Hepatocyte (in vitro differentiated cells): ENCODE results near the gene STK17A. TPM values are rescaled to one million over a fixed set of nuclear protein-coding genes. Genes with fewer than 3 reads are reported as not detected.

Source experiments
- DNase-seq: peaks from one replicate; pipeline ENCODE4 v3.0.0-alpha.2; 2016; ENCODE audit warnings: low spot score
- H2AFZ ChIP-seq: fragments of 200-600 bp; sonication (generic); 2 replicates; pipeline ENCODE4 v1.6.0; 2016; ENCODE audit warnings: antibody characterized with exemption, mild to moderate bottlenecking
- H3K27ac ChIP-seq: fragments of 200-600 bp; sonication (generic); 2 replicates; pipeline ENCODE4 v1.5.1; 2016; ENCODE audit warnings: mild to moderate bottlenecking
- H3K27me3 ChIP-seq: fragments of 200-600 bp; sonication (generic); 2 replicates; pipeline ENCODE4 v1.6.1; 2016
- H3K36me3 ChIP-seq: fragments of 200-600 bp; sonication (generic); replicated peaks from 2 replicates; pipeline ENCODE4 v1.5.1; 2016; ENCODE audit warnings: low read depth; ENCODE audit not compliant: insufficient read depth
- H3K4me1 ChIP-seq: fragments of 200-600 bp; sonication (generic); 2 replicates; pipeline ENCODE4 v1.5.1; 2016; ENCODE audit warnings: mild to moderate bottlenecking, moderate library complexity; ENCODE audit not compliant: insufficient read depth
- H3K4me2 ChIP-seq: fragments of 200-600 bp; sonication (generic); 2 replicates; pipeline ENCODE4 v1.6.0; 2016
- H3K4me3 ChIP-seq: fragments of 200-600 bp; sonication (generic); 2 replicates; pipeline ENCODE4 v1.5.1; 2016; ENCODE audit warnings: mild to moderate bottlenecking
- H3K79me2 ChIP-seq: fragments of 200-600 bp; sonication (generic); 2 replicates; pipeline ENCODE4 v1.6.0; 2017; ENCODE audit warnings: mild to moderate bottlenecking
- H3K9me2 ChIP-seq: fragments of 200-600 bp; sonication (generic); replicated peaks from 2 replicates; pipeline ENCODE4 v1.6.0; 2017; ENCODE audit warnings: mild to moderate bottlenecking; ENCODE audit not compliant: insufficient read depth
- H3K9me3 ChIP-seq: fragments of 200-600 bp; sonication (generic); 2 replicates; pipeline ENCODE4 v1.5.1; 2016; ENCODE audit warnings: low read depth, mild to moderate bottlenecking
- H4K20me1 ChIP-seq: fragments of 200-600 bp; sonication (generic); 2 replicates; pipeline ENCODE4 v1.6.0; 2016; ENCODE audit warnings: mild to moderate bottlenecking; ENCODE audit not compliant: insufficient read depth, poor library complexity, severe bottlenecking
- EZH2 ChIP-seq: fragments of 200-600 bp; sonication (generic); IDR thresholded peaks from 2 replicates; pipeline ENCODE4 v1.6.1; 2016; ENCODE audit warnings: antibody characterized with exemption, mild to moderate bottlenecking, borderline replicate concordance
- EZH2phosphoT487 ChIP-seq: fragments of 200-600 bp; sonication (generic); IDR thresholded peaks from one replicate; pipeline ENCODE4 v1.6.1; 2018; ENCODE audit warnings: antibody characterized with exemption, mild to moderate bottlenecking, low read depth, moderate library complexity; ENCODE audit not compliant: unreplicated experiment, severe bottlenecking
- WGBS: methylation state at CpG from one replicate; pipeline ENCODE4 v1.1.6; 2016; ENCODE audit warnings: low lambda C conversion rate; ENCODE audit errors: missing lambda C conversion rate; 5-methylcytosine and 5-hydroxymethylcytosine counted together
- polyA plus RNA-seq: library from polyadenylated mRNA; unstranded; fragments of >200 nt; fragmentation: Nextera tagmentation; extraction: Ambion mirVana; gene quantifications from 2 replicates; pipeline ENCODE4 v1.2.1, GENCODE V29; 2016
- total RNA-seq: library from RNA; depleted of rRNA; stranded (reverse); fragments of >200 nt; gene quantifications from 2 replicates; pipeline ENCODE4 v1.2.3, GENCODE V29; 2014
- TF ChIP-seq, protein P1 (sequence below): fragments of 200-600 bp; sonication (generic); IDR thresholded peaks from 2 replicates; pipeline ENCODE4 v1.5.1; 2016; ENCODE audit warnings: antibody characterized with exemption, mild to moderate bottlenecking; ENCODE audit not compliant: poor library complexity

STK17A gene
- total and polyA plus RNA-seq, 2 experiments from 2014 or later = 21.1 to 23.6 TPM

DNA sequence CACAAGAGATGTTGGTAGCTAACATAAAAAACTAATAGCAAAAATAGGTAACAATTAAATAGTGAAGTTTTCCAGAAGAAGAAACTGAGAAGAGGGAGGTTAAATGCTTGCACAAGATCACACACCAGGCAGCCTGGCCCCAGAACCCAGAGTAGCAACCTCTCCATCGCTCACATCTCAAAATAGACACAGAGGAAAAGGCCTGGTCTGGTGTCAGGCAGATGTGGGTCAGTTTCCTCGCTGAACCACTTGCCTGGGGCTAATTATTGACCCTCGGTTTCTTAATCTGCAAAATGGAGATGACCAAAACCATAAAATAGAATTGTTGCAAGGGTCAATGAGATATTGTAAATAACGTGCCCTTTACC, 44.5 kb upstream of the STK17A start:
- no peak overlapping the region for H3K27ac ChIP-seq
- H3K4me2 ChIP-seq = no peak overlapping the region

DNA sequence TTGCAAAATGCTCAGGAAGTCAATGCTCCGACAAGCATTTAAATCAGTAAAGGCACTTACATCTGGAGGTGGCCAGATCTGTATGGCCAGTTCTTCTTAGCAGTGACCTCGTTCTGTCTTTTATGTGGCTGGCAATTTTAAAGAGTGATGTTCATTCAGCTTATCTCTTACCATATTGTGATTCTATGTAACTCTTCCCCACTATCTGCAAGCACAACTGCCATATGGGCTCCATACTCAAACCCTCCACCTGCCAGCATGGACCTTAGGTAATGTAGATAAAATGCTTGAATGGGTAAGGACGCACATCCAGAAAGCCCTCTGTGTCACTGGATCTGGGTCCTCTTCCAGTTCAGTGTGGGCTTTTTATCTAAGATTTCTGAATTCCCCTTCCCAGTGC, 42.4 kb upstream of the STK17A start:
- Histone ChIP-seq H3K27me3 (no peaks in the 10 kb centered on the region), H3K4me2 (no peak overlapping the region), H3K27ac (no peak overlapping the region), H3K9me3 (no peaks in the 10 kb centered on the region), H3K4me1 (peaks cover 23% of the 10 kb centered on the region), H4K20me1 (no peaks in the 10 kb centered on the region), H2AFZ (no peak overlapping the region), H3K9me2 (no peaks in the 10 kb centered on the region), H3K4me3 (no peak overlapping the region), H3K36me3 (no peaks in the 10 kb centered on the region), H3K79me2 (no peaks in the 10 kb centered on the region)
- DNase-seq = no peak
- TF ChIP-seq EZH2 (no peak), EZH2phosphoT487 (no peak)
- TF ChIP-seq, protein P1, sequence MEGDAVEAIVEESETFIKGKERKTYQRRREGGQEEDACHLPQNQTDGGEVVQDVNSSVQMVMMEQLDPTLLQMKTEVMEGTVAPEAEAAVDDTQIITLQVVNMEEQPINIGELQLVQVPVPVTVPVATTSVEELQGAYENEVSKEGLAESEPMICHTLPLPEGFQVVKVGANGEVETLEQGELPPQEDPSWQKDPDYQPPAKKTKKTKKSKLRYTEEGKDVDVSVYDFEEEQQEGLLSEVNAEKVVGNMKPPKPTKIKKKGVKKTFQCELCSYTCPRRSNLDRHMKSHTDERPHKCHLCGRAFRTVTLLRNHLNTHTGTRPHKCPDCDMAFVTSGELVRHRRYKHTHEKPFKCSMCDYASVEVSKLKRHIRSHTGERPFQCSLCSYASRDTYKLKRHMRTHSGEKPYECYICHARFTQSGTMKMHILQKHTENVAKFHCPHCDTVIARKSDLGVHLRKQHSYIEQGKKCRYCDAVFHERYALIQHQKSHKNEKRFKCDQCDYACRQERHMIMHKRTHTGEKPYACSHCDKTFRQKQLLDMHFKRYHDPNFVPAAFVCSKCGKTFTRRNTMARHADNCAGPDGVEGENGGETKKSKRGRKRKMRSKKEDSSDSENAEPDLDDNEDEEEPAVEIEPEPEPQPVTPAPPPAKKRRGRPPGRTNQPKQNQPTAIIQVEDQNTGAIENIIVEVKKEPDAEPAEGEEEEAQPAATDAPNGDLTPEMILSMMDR = no peak
- 96% methylated on average over 3 of the region's 3 CpGs for WGBS

More for the DNA sequence above, 44.5 kb upstream of the STK17A start:
- no peaks in the 10 kb centered on the region for H3K9me3 ChIP-seq
- no peaks in the 10 kb centered on the region for H4K20me1 ChIP-seq
- no peak for DNase-seq
- 74% methylated on average over 4 of the region's 4 CpGs for WGBS
- H3K79me2 ChIP-seq = no peaks in the 10 kb centered on the region
- H3K9me2 ChIP-seq = no peaks in the 10 kb centered on the region
- no peak overlapping the region for H3K4me3 ChIP-seq
- peaks cover 30% of the 10 kb centered on the region for H3K4me1 ChIP-seq
- no peaks in the 10 kb centered on the region for H3K27me3 ChIP-seq
- no peak overlapping the region for H2AFZ ChIP-seq
- TF ChIP-seq EZH2 (no peak), EZH2phosphoT487 (no peak)
- TF ChIP-seq, protein P1 = no peak
- H3K36me3 ChIP-seq = no peaks in the 10 kb centered on the region

DNA sequence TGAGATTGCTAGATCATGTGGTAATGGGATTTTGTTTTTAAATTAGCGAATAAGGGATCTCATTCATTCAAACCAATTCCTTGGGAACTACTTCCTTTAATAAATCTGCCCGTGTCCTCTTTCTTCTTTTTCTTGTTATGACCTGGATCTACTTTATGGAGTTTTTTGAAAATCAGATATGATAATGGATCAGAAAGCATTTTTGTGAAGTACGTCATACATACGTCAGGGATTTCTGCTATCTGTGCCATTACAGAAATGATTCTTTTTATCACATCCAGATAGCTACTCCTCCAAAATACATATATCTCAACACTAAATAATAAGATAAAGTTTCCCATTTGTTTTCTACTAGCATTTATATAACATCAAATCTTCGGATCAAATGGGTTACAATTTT, 40.2 kb upstream of the STK17A start:
- 90% methylated on average over 5 of the region's 5 CpGs for whole genome bisulfite sequencing

More for the DNA sequence above, 40.2 kb upstream of the STK17A start:
- H3K9me2 ChIP-seq = no peaks in the 10 kb centered on the region
- peaks cover 9% of the 10 kb centered on the region for H3K4me1 ChIP-seq
- DNase-seq = no peak
- no peaks in the 10 kb centered on the region for H3K79me2 ChIP-seq
- H3K36me3 ChIP-seq = no peaks in the 10 kb centered on the region
- H4K20me1 ChIP-seq = no peaks in the 10 kb centered on the region
- TF ChIP-seq, protein P1 = no peak
- TF ChIP-seq EZH2phosphoT487 (no peak), EZH2 (no peak)
- no peaks in the 10 kb centered on the region for H3K9me3 ChIP-seq
- H3K4me3 ChIP-seq = no peak overlapping the region
- no peak overlapping the region for H2AFZ ChIP-seq
- H3K27me3 ChIP-seq = no peaks in the 10 kb centered on the region
- H3K27ac ChIP-seq = no peak overlapping the region
- no peak overlapping the region for H3K4me2 ChIP-seq
